Ishikawa (cell line): ENCODE measurements around the gene OGFOD2.
A peak's percentile ranks its signal among the peaks of the same experiment; 100 is the strongest.

ENCODE experiments used
- EGR1 ChIP-seq: IDR thresholded peaks from 2 replicates; pipeline ENCODE4 v1.6.1; 2012
- EP300 ChIP-seq: IDR thresholded peaks from 2 replicates; pipeline ENCODE4 v1.6.1; 2012; ENCODE audit warnings: borderline replicate concordance
- MAX ChIP-seq: IDR thresholded peaks from 2 replicates; pipeline ENCODE4 v1.6.1; 2012
- RAD21 ChIP-seq: IDR thresholded peaks from 2 replicates; pipeline ENCODE4 v1.6.1; 2012; ENCODE audit warnings: low read depth
- YY1 ChIP-seq: IDR thresholded peaks from 2 replicates; pipeline ENCODE4 v1.6.1; 2012; ENCODE audit warnings: low read depth

- TF ChIP-seq EGR1 (no peak), EP300 (no peak), RAD21 (no peak), YY1 (no peak), MAX (peak; percentile 42; the same call in 1 of the 2 replicates)
These were observed 23.6 kb upstream of the OGFOD2 start for GRCh38 chr12:122951406-122951805.
